ENCODE data around the gene ARNT2.

Gene ARNT2

GRCh38 chr15:80590761-80591355, 186.7 kb downstream of the ARNT2 start:
- H3K27me3 ChIP-seq (replicated peaks; ENCODE audit: control insufficient read depth, insufficient read depth, low read length): 0 out of 2 replicates have a peak, but pooled peaks cover 1% of the 10 kb centered on the region
- TF ChIP-seq CTCF (IDR thresholded peaks at IDR 0.05; ENCODE audit: insufficient read depth, low read length, poor library complexity, severe bottlenecking): no peak
- no peak for DNase-seq (ENCODE audit: extremely low read depth, insufficient read length)
- no peaks in the 10 kb centered on the region for H3K36me3 ChIP-seq (ENCODE audit: control insufficient read depth, insufficient read depth, low read length)
- no peak overlapping the region for H3K4me3 ChIP-seq (replicated peaks; ENCODE audit: low read depth, low read length)

DNA sequence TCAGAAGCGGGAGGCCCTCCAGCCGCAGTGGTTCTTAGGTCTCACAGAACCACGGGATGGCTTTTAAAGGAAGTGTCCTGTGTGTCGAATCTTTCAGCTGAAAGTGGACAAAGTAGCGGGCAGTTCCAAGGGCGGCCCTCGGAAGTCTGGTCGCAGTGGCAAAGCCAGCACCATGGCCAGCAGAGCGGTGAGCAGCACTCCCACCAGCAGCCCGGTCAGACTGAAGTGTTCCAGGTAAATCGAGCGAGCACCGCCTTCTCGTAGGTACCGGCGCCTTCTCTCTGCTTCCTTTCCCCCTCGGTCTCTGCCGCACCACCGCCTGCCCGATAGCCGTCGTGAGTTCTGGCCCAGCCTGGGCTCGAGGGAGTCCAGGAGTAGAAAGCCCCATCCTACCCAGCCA, 187.3 kb downstream of the ARNT2 start:
- no peak overlapping the region for H3K4me3 ChIP-seq (replicated peaks; ENCODE audit: low read depth, low read length)
- H3K36me3 ChIP-seq (ENCODE audit: control insufficient read depth, insufficient read depth, low read length): no peaks in the 10 kb centered on the region
- TF ChIP-seq CTCF (IDR thresholded peaks at IDR 0.05; ENCODE audit: insufficient read depth, low read length, poor library complexity, severe bottlenecking): no peak
- H3K27me3 ChIP-seq (replicated peaks; ENCODE audit: control insufficient read depth, insufficient read depth, low read length): 0 out of 2 replicates have a peak, but pooled peaks cover 1% of the 10 kb centered on the region
- no peak for DNase-seq (ENCODE audit: extremely low read depth, insufficient read length)

GRCh38 chr15:80591938-80592825, 188.0 kb downstream of the ARNT2 start:
- DNase-seq (ENCODE audit: extremely low read depth, insufficient read length): no peak
- H3K4me3 ChIP-seq (replicated peaks; ENCODE audit: low read depth, low read length): no peak overlapping the region
- 0 out of 2 replicates have a peak, but pooled peaks cover 1% of the 10 kb centered on the region for H3K27me3 ChIP-seq (replicated peaks; ENCODE audit: control insufficient read depth, insufficient read depth, low read length)
- H3K36me3 ChIP-seq (ENCODE audit: control insufficient read depth, insufficient read depth, low read length): no peaks in the 10 kb centered on the region
- TF ChIP-seq CTCF (IDR thresholded peaks at IDR 0.05; ENCODE audit: insufficient read depth, low read length, poor library complexity, severe bottlenecking): no peak

GRCh38 chr15:80593486-80594030, 189.4 kb downstream of the ARNT2 start:
- no peak overlapping the region for H3K4me3 ChIP-seq (replicated peaks; ENCODE audit: low read depth, low read length)
- DNase-seq (ENCODE audit: extremely low read depth, insufficient read length): no peak
- no peak for TF ChIP-seq CTCF (IDR thresholded peaks at IDR 0.05; ENCODE audit: insufficient read depth, low read length, poor library complexity, severe bottlenecking)
- H3K27me3 ChIP-seq (replicated peaks; ENCODE audit: control insufficient read depth, insufficient read depth, low read length): 0 out of 2 replicates have a peak, but pooled peaks cover 1% of the 10 kb centered on the region
- H3K36me3 ChIP-seq (ENCODE audit: control insufficient read depth, insufficient read depth, low read length): no peaks in the 10 kb centered on the region

DNA sequence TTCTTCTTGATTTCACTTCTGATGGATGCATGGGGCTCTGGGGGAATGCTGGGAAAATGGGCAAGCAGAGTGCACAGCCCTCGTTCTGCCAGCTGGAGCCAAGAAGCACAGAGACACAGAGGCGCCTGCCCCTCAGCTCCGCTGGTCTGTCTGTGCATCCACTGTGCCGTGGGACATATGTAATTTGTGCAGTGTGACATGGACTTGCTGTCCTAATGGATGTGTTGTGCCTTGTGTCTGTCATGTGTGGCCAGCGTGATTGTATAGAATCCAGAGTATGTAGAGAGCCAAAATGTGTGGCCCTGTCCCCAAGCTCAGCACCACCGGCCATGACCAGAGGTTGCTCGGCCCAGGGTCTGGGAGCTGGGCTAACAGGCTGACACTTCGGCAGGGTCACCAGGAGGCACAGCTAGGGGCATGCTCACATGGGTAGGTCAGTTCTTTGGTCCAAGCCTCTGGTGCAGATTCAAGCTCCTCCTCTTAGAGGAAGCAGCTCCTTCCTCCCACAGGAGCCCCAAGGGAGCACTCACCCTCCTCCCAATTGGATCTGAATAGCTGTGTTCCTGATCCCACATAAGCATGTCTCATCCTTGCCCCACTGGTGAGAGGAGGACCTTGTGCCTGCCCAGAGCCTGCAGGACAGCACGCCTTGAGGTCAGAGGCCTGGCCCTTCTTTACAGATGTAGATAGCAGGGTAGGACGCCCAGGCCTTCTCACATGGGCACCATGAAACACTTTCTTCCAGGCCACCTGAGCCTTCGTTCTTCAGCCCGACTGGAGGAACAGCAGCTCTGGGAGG, 190.1 kb downstream of the ARNT2 start:
- Histone ChIP-seq H3K36me3 (ENCODE audit: control insufficient read depth, insufficient read depth, low read length) (no peaks in the 10 kb centered on the region), H3K27me3 (replicated peaks; ENCODE audit: control insufficient read depth, insufficient read depth, low read length) (0 out of 2 replicates have a peak, but pooled peaks cover 1% of the 10 kb centered on the region), H3K4me3 (replicated peaks; ENCODE audit: low read depth, low read length) (no peak overlapping the region)
- no peak for DNase-seq (ENCODE audit: extremely low read depth, insufficient read length)
- no peak for TF ChIP-seq CTCF (IDR thresholded peaks at IDR 0.05; ENCODE audit: insufficient read depth, low read length, poor library complexity, severe bottlenecking)
